H1 (cell line): Measurements from ENCODE around the gene TRMT10A. TPM values are rescaled to one million over a fixed set of nuclear protein-coding genes. Genes with fewer than 3 reads are reported as not detected.

Experiments
- CTCF ChIA-PET: fragments of 300-600 bp; sonication (Branson Sonifier 250); formaldehyde crosslinking; loops from one replicate; lab custom pipeline; 2021; ENCODE audit not compliant: partially characterized antibody; lab: Charles Lee
- POLR2A ChIA-PET: fragments of 300-600 bp; sonication (Branson Sonifier 250); formaldehyde crosslinking; loops from one replicate; lab custom pipeline; 2021; ENCODE audit warnings: inconsistent platforms; ENCODE audit not compliant: partially characterized antibody; lab: Charles Lee
- DNase-seq, 2 experiments: peaks; one replicate each; pipeline versions ENCODE4 v3.0.0 to v3.0.0-alpha.2; 2010 to 2022; ENCODE audit warnings: low spot score in 2 of 2, low read depth in 1 of 2, mixed read lengths in 1 of 2
- FAIRE-seq: peaks from 2 replicates; lab custom pipeline; 2011; peaks lifted over from hg19 to GRCh38; lab: Jason Lieb, UNC
- H2AFZ ChIP-seq: 2 replicates; pipeline ENCODE4 v1.8.1; 2012; ENCODE audit warnings: low read length, inconsistent platforms
- H2AK5ac ChIP-seq: 2 replicates; pipeline ENCODE4 v1.6.1; 2013; ENCODE audit warnings: low read depth, low read length
- H2BK120ac ChIP-seq: replicated peaks from 2 replicates; pipeline ENCODE3; 2013; ENCODE audit warnings: low read depth, low read length, inconsistent platforms
- H2BK12ac ChIP-seq: 2 replicates; pipeline ENCODE4 v1.6.1; 2013; ENCODE audit warnings: low read depth, low read length
- H2BK15ac ChIP-seq: 2 replicates; pipeline ENCODE4 v1.6.1; 2013; ENCODE audit warnings: low read length
- H2BK20ac ChIP-seq: 2 replicates; pipeline ENCODE4 v1.6.1; 2013; ENCODE audit warnings: low read length
- H2BK5ac ChIP-seq: 2 replicates; pipeline ENCODE4 v1.6.1; 2013; ENCODE audit warnings: low read depth, low read length
- H3K14ac ChIP-seq: 2 replicates; pipeline ENCODE4 v1.6.1; 2013; ENCODE audit warnings: inconsistent platforms; ENCODE audit not compliant: insufficient read length
- H3K18ac ChIP-seq: 2 replicates; pipeline ENCODE4 v1.6.1; 2013; ENCODE audit warnings: low read length; ENCODE audit errors: extremely low read depth
- H3K23ac ChIP-seq: 2 replicates; pipeline ENCODE4 v1.6.1; 2013; ENCODE audit warnings: inconsistent platforms; ENCODE audit not compliant: insufficient read length
- H3K23me2 ChIP-seq: 2 replicates; pipeline ENCODE4 v1.6.1; 2013; ENCODE audit warnings: low read depth, low read length
- H3K27ac ChIP-seq: 2 replicates; pipeline ENCODE4 v1.6.1; 2011; ENCODE audit warnings: low read depth, low read length, inconsistent platforms
- H3K27me3 ChIP-seq, 4 experiments: replicated peaks in 1 of 4; 1 replicate in 1 of 4; 2 replicates in 3 of 4; pipeline versions ENCODE4 v1.6.1 to v1.8.1; 2011 to 2013; ENCODE audit warnings: low read length in 3 of 4, mild to moderate bottlenecking in 3 of 4, inconsistent platforms in 2 of 4, mixed read lengths in 2 of 4, moderate library complexity in 1 of 4; ENCODE audit not compliant: control insufficient read depth in 3 of 4, insufficient read depth in 3 of 4; ENCODE audit errors: extremely low read depth in 1 of 4
- H3K36me3 ChIP-seq, 4 experiments: 2 replicates each; pipeline versions ENCODE4 v1.6.1 to v1.8.1; 2011 to 2013; ENCODE audit warnings: mild to moderate bottlenecking in 4 of 4, low read length in 3 of 4, moderate library complexity in 2 of 4, control low read depth in 1 of 4, inconsistent platforms in 1 of 4; ENCODE audit not compliant: insufficient read depth in 4 of 4, control insufficient read depth in 2 of 4
- H3K4ac ChIP-seq: replicated peaks from 2 replicates; pipeline ENCODE3; 2013; ENCODE audit warnings: low read length, low read depth, mixed read lengths, inconsistent platforms; ENCODE audit not compliant: insufficient read length
- H3K4me1 ChIP-seq, 4 experiments: replicated peaks in 1 of 4; 1 replicate in 1 of 4; 2 replicates in 3 of 4; pipeline versions ENCODE4 v1.6.1 to v1.8.1; 2011 to 2013; ENCODE audit warnings: low read length in 3 of 4, inconsistent platforms in 2 of 4, mixed read lengths in 1 of 4; ENCODE audit not compliant: insufficient read depth in 4 of 4, control insufficient read depth in 3 of 4
- H3K4me2 ChIP-seq, 2 experiments: 2 replicates each; pipeline versions ENCODE4 v1.6.1 to v1.8.1; 2011 to 2013; ENCODE audit warnings: low read depth in 2 of 2, low read length in 2 of 2, control low read depth in 1 of 2, inconsistent platforms in 1 of 2, mild to moderate bottlenecking in 1 of 2; ENCODE audit not compliant: insufficient read depth in 1 of 2
- H3K4me3 ChIP-seq, 4 experiments: fragments of 200-600, 300-600 bp in 1 of 4; sonication (generic), shearing (Covaris generic), sonication (Bioruptor Twin) in 1 of 4; 2 replicates each; pipeline versions ENCODE4 v1.5.1 to v1.8.1; 2011 to 2016; ENCODE audit warnings: low read length in 4 of 4, low read depth in 3 of 4, control low read depth in 2 of 4, inconsistent platforms in 2 of 4, mild to moderate bottlenecking in 2 of 4, mixed read lengths in 1 of 4, moderate library complexity in 1 of 4; ENCODE audit not compliant: insufficient read depth in 2 of 4; ENCODE audit errors: extremely low read depth in 1 of 4
- H3K56ac ChIP-seq: replicated peaks from 2 replicates; pipeline ENCODE3; 2013; ENCODE audit warnings: low read depth, mild to moderate bottlenecking, mixed read lengths, low read length, inconsistent platforms; ENCODE audit not compliant: insufficient read length
- H3K79me1 ChIP-seq: 2 replicates; pipeline ENCODE4 v1.6.1; 2013; ENCODE audit warnings: low read depth, low read length, control low read depth
- H3K79me2 ChIP-seq, 2 experiments: 2 replicates each; pipeline versions ENCODE4 v1.6.1 to v1.8.1; 2012 to 2013; ENCODE audit warnings: low read length in 2 of 2, mild to moderate bottlenecking in 2 of 2, inconsistent platforms in 1 of 2; ENCODE audit not compliant: insufficient read depth in 2 of 2, control insufficient read depth in 1 of 2
- H3K9ac ChIP-seq, 4 experiments: replicated peaks in 1 of 4; 1 replicate in 1 of 4; 2 replicates in 3 of 4; pipeline versions ENCODE4 v1.6.1 to v1.8.1; 2011 to 2013; ENCODE audit warnings: low read depth in 3 of 4, low read length in 3 of 4, control low read depth in 2 of 4, mild to moderate bottlenecking in 2 of 4, moderate library complexity in 2 of 4, inconsistent platforms in 1 of 4; ENCODE audit errors: extremely low read depth in 1 of 4
- H3K9me3 ChIP-seq, 2 experiments: 2 replicates each; pipeline versions ENCODE4 v1.6.1 to v1.8.1; 2012 to 2013; ENCODE audit warnings: mild to moderate bottlenecking in 2 of 2, moderate library complexity in 2 of 2, control low read depth in 1 of 2, inconsistent platforms in 1 of 2, low read depth in 1 of 2, low read length in 1 of 2, mixed read lengths in 1 of 2; ENCODE audit not compliant: insufficient read depth in 2 of 2
- H4K20me1 ChIP-seq, 2 experiments: replicated peaks in 1 of 2; 2 replicates each; pipeline versions ENCODE3 to v1.8.1; 2011 to 2013; ENCODE audit warnings: inconsistent platforms in 2 of 2, low read length in 2 of 2, mild to moderate bottlenecking in 1 of 2; ENCODE audit not compliant: insufficient read depth in 2 of 2, control insufficient read depth in 1 of 2
- H4K5ac ChIP-seq: 2 replicates; pipeline ENCODE4 v1.6.1; 2013; ENCODE audit warnings: low read length, low read depth, mixed read lengths, inconsistent platforms; ENCODE audit not compliant: insufficient read length
- H4K8ac ChIP-seq: 2 replicates; pipeline ENCODE4 v1.8.0; 2013; ENCODE audit warnings: mild to moderate bottlenecking, moderate library complexity, low read length, inconsistent platforms; ENCODE audit not compliant: insufficient read depth; ENCODE audit errors: extremely low read depth
- H4K91ac ChIP-seq: replicated peaks from 2 replicates; pipeline ENCODE3; 2013; ENCODE audit warnings: low read length, mixed read lengths, inconsistent platforms; ENCODE audit not compliant: insufficient read length
- BACH1 ChIP-seq: IDR thresholded peaks from 2 replicates; pipeline ENCODE4 v1.6.1; 2012; ENCODE audit warnings: low read length, improper control_type of control experiment
- BCL11A ChIP-seq, 2 experiments: IDR thresholded peaks; one replicate each; pipeline ENCODE4 v1.6.1; 2011; ENCODE audit warnings: low read depth in 2 of 2, low read length in 2 of 2, mild to moderate bottlenecking in 2 of 2
- CHD2 ChIP-seq: IDR thresholded peaks from 2 replicates; pipeline ENCODE4 v1.6.1; 2012; ENCODE audit warnings: low read length, improper control_type of control experiment
- CREB1 ChIP-seq: IDR thresholded peaks from 2 replicates; pipeline ENCODE4 v1.6.1; 2012; ENCODE audit warnings: inconsistent platforms
- EGR1 ChIP-seq: IDR thresholded peaks from 2 replicates; pipeline ENCODE4 v1.6.1; 2011; ENCODE audit warnings: low read depth, low read length, borderline replicate concordance
- FOSL1 ChIP-seq: IDR thresholded peaks from 2 replicates; pipeline ENCODE4 v1.6.1; 2011; ENCODE audit warnings: mild to moderate bottlenecking, low read depth, low read length, moderate library complexity; ENCODE audit not compliant: insufficient read depth
- GTF2F1 ChIP-seq: IDR thresholded peaks from 2 replicates; pipeline ENCODE4 v1.6.1; 2012; ENCODE audit warnings: low read depth, low read length, improper control_type of control experiment, borderline replicate concordance
- HDAC6 ChIP-seq: IDR thresholded peaks from one replicate; pipeline ENCODE4 v1.7.1; 2012; ENCODE audit warnings: low read depth, mild to moderate bottlenecking, inconsistent platforms, low read length, moderate library complexity
- JUN ChIP-seq: IDR thresholded peaks from 2 replicates; pipeline ENCODE4 v1.6.1; 2011; ENCODE audit warnings: low read depth, mild to moderate bottlenecking, improper control_type of control experiment, low read length
- KDM1A ChIP-seq: fragments of 200-600, 300-600 bp; sonication (generic); IDR thresholded peaks from 2 replicates; pipeline ENCODE4 v1.7.1; 2016; ENCODE audit warnings: mild to moderate bottlenecking, low read length, borderline replicate concordance
- PHF8 ChIP-seq: fragments of 200-600 bp; sonication (generic); conservative IDR thresholded peaks from 2 replicates; pipeline ENCODE4 v1.7.1; 2012; ENCODE audit warnings: low read depth, mild to moderate bottlenecking, inconsistent platforms, low read length, moderate library complexity
- RBBP5 ChIP-seq: IDR thresholded peaks from 2 replicates; pipeline ENCODE4 v1.7.1; 2012; ENCODE audit warnings: low read depth, mild to moderate bottlenecking, inconsistent platforms, low read length, moderate library complexity, borderline replicate concordance
- SP1 ChIP-seq: IDR thresholded peaks from 2 replicates; pipeline ENCODE4 v1.6.1; 2011; ENCODE audit warnings: low read depth, low read length
- SP2 ChIP-seq: IDR thresholded peaks from 2 replicates; pipeline ENCODE4 v1.6.1; 2012; ENCODE audit warnings: mild to moderate bottlenecking, low read length, inconsistent platforms
- SP4 ChIP-seq: IDR thresholded peaks from 2 replicates; pipeline ENCODE4 v1.6.1; 2012; ENCODE audit warnings: low read length, inconsistent platforms
- SRF ChIP-seq: IDR thresholded peaks from 2 replicates; pipeline ENCODE4 v1.6.1; 2011; ENCODE audit warnings: mild to moderate bottlenecking, low read depth, low read length, moderate library complexity
- TCF12 ChIP-seq: IDR thresholded peaks from 2 replicates; pipeline ENCODE4 v1.6.1; 2011; ENCODE audit warnings: low read depth, mild to moderate bottlenecking, low read length
- YY1 ChIP-seq: IDR thresholded peaks from 2 replicates; pipeline ENCODE4 v1.6.1; 2011; ENCODE audit warnings: low read depth, mild to moderate bottlenecking, low read length
- polyA plus RNA-seq, 7 experiments: library from polyadenylated mRNA; depleted of rRNA in 3 of 7; stranded (reverse) in 5 of 7; unstranded in 2 of 7; fragments of >200 nt in 5 of 7; fragments of 200-250 nt in 2 of 7; gene quantifications; 1 replicate in 5 of 7; 2 replicates in 1 of 7; 4 replicates in 1 of 7; pipeline versions ENCODE4 v1.2.1 to v1.2.3, GENCODE V29; 2011 to 2013; ENCODE audit warnings: missing spikeins in 2 of 7, mixed read lengths in 2 of 7
- total RNA-seq: library from RNA; stranded (reverse); fragmentation: NEBNext Ultra II Directional; extraction: Animal tissue kit (Norgen Biotek cat#: 25700); gene quantifications from 2 replicates; pipeline ENCODE4 v1.2.1, GENCODE V29; 2021

TRMT10A gene
- total and polyA plus RNA-seq, 2 of the 8 experiments (the other 6 are each of a cell fraction or from before 2014, with no cell fraction given): 1.5 to 3.8 TPM

DNA sequence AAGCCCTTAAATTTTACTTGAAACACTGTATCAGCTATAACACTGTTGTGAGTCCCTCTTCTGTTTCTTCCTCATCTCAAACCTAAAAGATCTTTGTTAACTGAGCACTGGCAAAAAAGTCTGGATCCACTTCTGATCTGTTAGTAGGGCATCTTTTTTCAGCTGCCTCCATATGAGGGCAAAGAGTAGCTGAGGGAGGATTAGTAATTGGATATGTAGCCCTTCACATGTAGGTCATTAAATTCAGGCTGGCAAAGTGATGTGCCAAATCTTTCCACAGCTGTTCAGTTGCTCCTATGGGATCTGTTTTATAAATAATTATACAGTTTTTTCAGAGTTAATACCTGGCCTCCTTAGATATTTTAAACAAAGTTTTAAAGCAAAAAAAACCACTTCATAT lies 1.1 kb upstream of the TRMT10A start:
- Histone ChIP-seq H3K9ac (no peak overlapping the region), H2BK15ac (no peak overlapping the region), H3K79me2 (no peaks in the 10 kb centered on the region), H4K5ac (no peak overlapping the region), H3K56ac (no peak overlapping the region), H4K20me1 (no peaks in the 10 kb centered on the region), H3K9me3 (no peaks in the 10 kb centered on the region), H3K14ac (no peak overlapping the region), H2BK12ac (no peak overlapping the region), H2BK20ac (no peak overlapping the region), H3K23ac (no peak overlapping the region), H2AK5ac (no peak overlapping the region), H3K4me3 (no peak overlapping the region), H3K27ac (no peak overlapping the region), H3K36me3 (no peaks in the 10 kb centered on the region), H2BK120ac (no peak overlapping the region), H3K79me1 (no peaks in the 10 kb centered on the region), H3K27me3 (no peaks in the 10 kb centered on the region), H3K18ac (no peak overlapping the region), H4K8ac (no peak overlapping the region), H2AFZ (no peak overlapping the region), H3K23me2 (peaks cover 5% of the 10 kb centered on the region; the same call in 1 of the 2 replicates), H2BK5ac (no peak overlapping the region), H3K4me1 (no peaks in the 10 kb centered on the region; a peak in 1 of 7 replicates), H4K91ac (no peak overlapping the region), H3K4me2 (no peak overlapping the region), H3K4ac (no peak overlapping the region)
- DNase-seq: no peak
- no peak for FAIRE-seq
- CTCF ChIA-PET: no interaction called here
- POLR2A ChIA-PET: no interaction called here
- no peak for TF ChIP-seq YY1
- TF ChIP-seq SP4: no peak
- no peak for TF ChIP-seq TCF12
- no peak for TF ChIP-seq BACH1
- no peak for TF ChIP-seq GTF2F1
- TF ChIP-seq PHF8: no peak
- no peak for TF ChIP-seq EGR1
- TF ChIP-seq SP2: no peak
- TF ChIP-seq HDAC6: no peak
- TF ChIP-seq KDM1A: no peak
- TF ChIP-seq RBBP5: no peak
- TF ChIP-seq CREB1: no peak
- TF ChIP-seq SRF: no peak
- TF ChIP-seq BCL11A (IDR thresholded peaks at IDR 0.05; ENCODE audit: low read depth in 2 of 2, low read length in 2 of 2): no peak
- no peak for TF ChIP-seq FOSL1
- no peak for TF ChIP-seq SP1
- no peak for TF ChIP-seq JUN
- TF ChIP-seq CHD2: no peak
